Ishikawa (cell line): ENCODE results near the gene KIF5C.

ENCODE experiments used
- CEBPB ChIP-seq: IDR thresholded peaks from 2 replicates; pipeline ENCODE4 v1.6.1; 2012
- CREB1 ChIP-seq: IDR thresholded peaks from 2 replicates; pipeline ENCODE4 v1.6.1; 2012; ENCODE audit warnings: low read depth
- EGR1 ChIP-seq: IDR thresholded peaks from 2 replicates; pipeline ENCODE4 v1.6.1; 2012
- EP300 ChIP-seq: IDR thresholded peaks from 2 replicates; pipeline ENCODE4 v1.6.1; 2012; ENCODE audit warnings: borderline replicate concordance
- FOXM1 ChIP-seq: IDR thresholded peaks from 2 replicates; pipeline ENCODE4 v1.6.1; 2012; ENCODE audit warnings: low read depth, borderline replicate concordance
- MAX ChIP-seq: IDR thresholded peaks from 2 replicates; pipeline ENCODE4 v1.6.1; 2012
- NFIC ChIP-seq: IDR thresholded peaks from 2 replicates; pipeline ENCODE4 v1.6.1; 2012
- RAD21 ChIP-seq: IDR thresholded peaks from 2 replicates; pipeline ENCODE4 v1.6.1; 2012; ENCODE audit warnings: low read depth
- REST ChIP-seq: IDR thresholded peaks from 2 replicates; pipeline ENCODE4 v1.6.1; 2012; ENCODE audit warnings: low read depth, mild to moderate bottlenecking
- TAF1 ChIP-seq: IDR thresholded peaks from 2 replicates; pipeline ENCODE4 v1.6.1; 2012; ENCODE audit warnings: low read depth, mild to moderate bottlenecking
- TCF12 ChIP-seq: IDR thresholded peaks from 2 replicates; pipeline ENCODE4 v1.6.1; 2012; ENCODE audit warnings: low read depth
- TEAD4 ChIP-seq: IDR thresholded peaks from 2 replicates; pipeline ENCODE4 v1.6.1; 2012
- USF1 ChIP-seq: IDR thresholded peaks from 2 replicates; pipeline ENCODE4 v1.6.1; 2012
- YY1 ChIP-seq: IDR thresholded peaks from 2 replicates; pipeline ENCODE4 v1.6.1; 2012; ENCODE audit warnings: low read depth
- ZBTB7A ChIP-seq: IDR thresholded peaks from 2 replicates; pipeline ENCODE4 v1.6.1; 2012; ENCODE audit warnings: low read depth

The KIF5C gene

DNA sequence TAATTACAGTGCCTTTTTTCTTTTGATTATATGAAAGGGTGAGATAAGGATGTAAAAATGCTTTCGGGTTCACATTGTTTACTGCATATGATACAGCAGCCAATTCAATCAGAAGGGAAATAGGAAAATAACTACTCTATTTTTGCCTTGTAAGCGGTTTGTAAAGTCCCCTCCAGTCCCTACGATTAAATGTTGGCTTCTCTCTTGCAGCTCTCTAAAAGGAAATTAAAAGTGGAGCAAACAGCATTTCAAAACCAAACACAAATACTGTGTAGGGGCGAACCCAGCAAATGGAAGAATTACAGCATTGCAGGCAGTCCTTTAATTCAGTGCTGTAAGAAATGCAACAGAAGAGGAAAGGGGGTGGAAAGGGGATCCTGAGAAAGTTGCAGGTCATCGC is 182.4 kb downstream of the KIF5C start:
- TF ChIP-seq RAD21 (no peak), TAF1 (no peak), CEBPB (no peak), NFIC (no peak), TEAD4 (no peak)

DNA sequence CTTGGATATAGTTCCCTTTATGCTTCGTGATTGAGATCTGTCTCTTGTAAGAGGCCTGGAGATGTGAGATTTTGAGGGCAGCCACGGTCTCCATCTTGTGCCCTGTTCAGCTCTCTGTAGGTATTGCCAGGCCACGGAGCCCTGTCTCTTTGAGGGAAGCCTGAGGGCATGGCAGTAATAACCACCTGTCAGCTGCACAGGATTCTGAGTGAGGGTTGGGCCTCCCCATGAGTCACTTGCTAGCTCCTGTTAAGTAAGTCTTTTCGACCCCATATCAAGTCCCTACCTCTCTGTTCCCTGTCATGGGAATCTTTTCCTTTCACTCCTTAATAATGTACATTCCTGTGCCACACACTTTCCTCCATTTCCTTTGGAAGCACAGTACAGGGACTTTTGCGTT is 183.9 kb downstream of the KIF5C start:
- no peak for TF ChIP-seq YY1
- no peak for TF ChIP-seq ZBTB7A
- no peak for TF ChIP-seq CEBPB
- TF ChIP-seq FOXM1 = no peak
- TF ChIP-seq EGR1 = no peak
- no peak for TF ChIP-seq CREB1
- TF ChIP-seq REST = no peak
- no peak for TF ChIP-seq TCF12
- TF ChIP-seq TEAD4 = no peak
- no peak for TF ChIP-seq MAX
- TF ChIP-seq RAD21 = no peak
- TF ChIP-seq NFIC = no peak
- no peak for TF ChIP-seq EP300
- TF ChIP-seq TAF1 = no peak
- TF ChIP-seq USF1 = no peak

GRCh38 chr2:149059822-149060221 is 184.8 kb downstream of the KIF5C start:
- TF ChIP-seq NFIC = no peak
- no peak for TF ChIP-seq EGR1
- no peak for TF ChIP-seq CREB1
- no peak for TF ChIP-seq USF1
- TF ChIP-seq MAX = no peak
- TF ChIP-seq REST = no peak
- TF ChIP-seq EP300 = no peak
- no peak for TF ChIP-seq TCF12

DNA sequence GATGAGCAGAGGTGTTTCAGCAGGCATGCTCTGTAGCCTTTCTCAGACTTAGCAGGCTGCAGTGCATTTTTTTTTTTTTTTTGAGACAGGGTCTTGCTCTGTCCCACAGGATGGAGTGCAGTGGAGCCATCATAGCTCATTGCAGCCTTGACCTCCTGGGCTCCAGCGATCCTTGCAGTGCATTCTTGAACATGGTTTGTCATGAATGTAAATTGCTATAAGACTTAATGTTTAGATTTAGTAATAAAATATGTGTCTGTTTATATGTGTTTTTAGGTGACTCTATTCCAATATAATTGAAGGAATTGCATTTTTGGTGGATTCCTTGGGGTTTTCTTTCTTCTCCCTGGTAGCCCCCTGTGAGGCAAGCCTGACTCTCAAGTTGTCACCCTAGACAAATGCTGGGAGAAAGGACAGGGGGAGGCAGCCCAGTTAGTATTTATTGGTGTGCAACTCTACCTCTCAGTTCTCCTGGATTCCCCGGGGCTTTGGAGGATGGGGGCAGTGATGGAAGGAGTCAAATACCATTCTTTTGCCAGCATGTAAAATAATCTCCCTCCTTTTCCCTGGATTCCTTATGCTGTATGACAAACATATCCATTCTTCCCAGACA is 186.2 kb downstream of the KIF5C start:
- TF ChIP-seq FOXM1 (no peak), CEBPB (no peak), USF1 (no peak), RAD21 (no peak), REST (no peak)

DNA sequence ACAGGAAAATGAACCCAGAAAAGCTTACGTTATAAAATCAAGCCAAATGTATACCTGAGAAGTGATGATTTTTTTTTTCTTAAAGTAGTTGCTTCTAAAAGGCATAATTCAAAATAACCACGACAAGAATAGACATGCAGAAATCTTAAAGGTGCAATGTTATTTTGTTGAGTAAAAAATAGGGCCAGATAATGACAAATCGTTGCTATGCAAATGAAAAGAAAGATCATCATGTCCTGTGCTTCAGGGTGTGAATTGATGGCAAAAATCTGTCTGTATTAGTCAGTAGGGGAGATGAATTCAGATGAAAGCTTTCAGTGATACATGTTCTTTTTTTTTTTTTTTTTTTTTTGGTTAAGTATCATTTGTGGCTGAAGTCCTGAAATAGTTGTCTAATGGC is 187.5 kb downstream of the KIF5C start:
- TF ChIP-seq MAX (no peak), TCF12 (no peak), EGR1 (no peak), CEBPB (no peak), REST (no peak), TAF1 (no peak), TEAD4 (no peak), YY1 (no peak), CREB1 (no peak), USF1 (no peak), ZBTB7A (no peak), FOXM1 (no peak), RAD21 (no peak), NFIC (no peak), EP300 (no peak)
